K562 (cell line): ENCODE data around the gene CDKN2D. TPM values are rescaled to one million over a fixed set of nuclear protein-coding genes. Genes with fewer than 3 reads are reported as not detected.
"Not testable (repeated sequence)": the region's sequence is repeated elsewhere in the genome, so short reads cannot be mapped to it uniquely, and the experiment has no call there.

ENCODE experiments used
- ATAC-seq: fragments of 200-7000 bp; cut with Tn5 transposase; 3 replicates; pipeline ENCODE4 v1.9.1; 2020; ENCODE audit warnings: moderate library complexity
- BruUV-seq: library from RNA; stranded (reverse); fragments of 400-500 nt; replicated peaks from 2 replicates; lab custom pipeline; 2021; lab: Mats Ljungman, UMichigan
- CTCF ChIA-PET: fragments of 300-600 bp; formaldehyde crosslinking; extraction: SDS; loops from one replicate; lab custom pipeline; 2021; ENCODE audit warnings: low intra/inter-chr PET ratio; lab: Yijun Ruan, JAX
- POLR2A ChIA-PET: fragments of 300-600, 350-650 bp; sonication (Branson Sonifier 250); formaldehyde crosslinking; extraction: SDS; loops from one replicate; lab custom pipeline; 2021; ENCODE audit warnings: antibody characterized with exemption, inconsistent platforms; lab: Yijun Ruan, JAX
- DNase-seq, 4 experiments: peaks; one replicate each; pipeline versions ENCODE4 v3.0.0 to v3.0.0-alpha.2; 2011 to 2018; ENCODE audit warnings: low spot score in 3 of 4, mixed read lengths in 3 of 4; ENCODE audit errors: extremely low read depth in 1 of 4
- FAIRE-seq: peaks from 2 replicates; lab custom pipeline; 2011; peaks lifted over from hg19 to GRCh38; lab: Jason Lieb, UNC
- H2AFZ ChIP-seq: 2 replicates; pipeline ENCODE4 v1.6.0; 2011; ENCODE audit warnings: low read depth, low read length, control low read depth, inconsistent platforms
- H3K27ac ChIP-seq: fragments of 200-600 bp; 3 replicates; pipeline ENCODE4 v1.8.0; 2011; ENCODE audit warnings: low read depth, mild to moderate bottlenecking, control low read depth, inconsistent platforms, low read length, moderate library complexity, mixed read lengths; ENCODE audit errors: extremely low read depth
- H3K27me3 ChIP-seq, 2 experiments: fragments of 300-600 bp in 1 of 2; 2 replicates in 1 of 2; 3 replicates in 1 of 2; pipeline versions ENCODE4 v1.6.0 to v1.8.0; 2011; ENCODE audit warnings: inconsistent platforms in 2 of 2, low read length in 2 of 2, mild to moderate bottlenecking in 1 of 2, mixed read lengths in 1 of 2, moderate library complexity in 1 of 2; ENCODE audit not compliant: control insufficient read depth in 2 of 2, insufficient read depth in 2 of 2
- H3K36me3 ChIP-seq: fragments of 300-600 bp; 3 replicates; pipeline ENCODE4 v1.8.0; 2011; ENCODE audit warnings: mild to moderate bottlenecking, low read length, inconsistent platforms; ENCODE audit not compliant: control insufficient read depth, insufficient read depth
- H3K4me1 ChIP-seq, 2 experiments: fragments of 200-600 bp in 1 of 2; replicated peaks in 1 of 2; 2 replicates in 1 of 2; 3 replicates in 1 of 2; pipeline versions ENCODE4 v1.5.1 to v1.8.0; 2011; ENCODE audit warnings: inconsistent platforms in 2 of 2, low read length in 2 of 2, mild to moderate bottlenecking in 1 of 2, mixed read lengths in 1 of 2, moderate library complexity in 1 of 2; ENCODE audit not compliant: control insufficient read depth in 2 of 2, insufficient read depth in 2 of 2
- H3K4me2 ChIP-seq: 2 replicates; pipeline ENCODE4 v1.6.1; 2011; ENCODE audit warnings: low read length, control low read depth, inconsistent platforms, mixed read lengths; ENCODE audit not compliant: insufficient read depth
- H3K4me3 ChIP-seq: fragments of 200-600 bp; sonication (generic), shearing (Covaris generic); 2 replicates; pipeline ENCODE4 v1.5.1; 2016; ENCODE audit warnings: control low read depth, inconsistent platforms
- H3K79me2 ChIP-seq: fragments of 200-600 bp; 3 replicates; pipeline ENCODE4 v1.8.0; 2011; ENCODE audit warnings: low read length, inconsistent platforms; ENCODE audit not compliant: control insufficient read depth, insufficient read depth
- H3K9ac ChIP-seq, 2 experiments: 2 replicates each; pipeline versions ENCODE4 v1.6.0 to v1.6.1; 2011; ENCODE audit warnings: low read depth in 2 of 2, low read length in 2 of 2, control low read depth in 1 of 2, inconsistent platforms in 1 of 2, mild to moderate bottlenecking in 1 of 2, mixed read lengths in 1 of 2; ENCODE audit not compliant: insufficient read depth in 1 of 2
- H3K9me1 ChIP-seq: one replicate; pipeline ENCODE4 v1.6.0; 2011; ENCODE audit warnings: inconsistent platforms, mild to moderate bottlenecking, low read length, moderate library complexity; ENCODE audit not compliant: control insufficient read depth, insufficient read depth
- H3K9me3 ChIP-seq: replicated peaks from 2 replicates; pipeline ENCODE4 v1.5.1; 2011; ENCODE audit warnings: low read depth, low read length, inconsistent platforms; ENCODE audit not compliant: control insufficient read depth, insufficient read depth
- H4K20me1 ChIP-seq: replicated peaks from 2 replicates; pipeline ENCODE4 v1.6.1; 2011; ENCODE audit warnings: low read length, inconsistent platforms, mixed read lengths; ENCODE audit not compliant: control insufficient read depth, insufficient read depth
- RAD21 ChIP-seq, 2 experiments: fragments of 250-450 bp in 1 of 2; fragments of 450-650 bp in 1 of 2; sonication (Bioruptor Pico) in 1 of 2; formaldehyde crosslinking in 1 of 2; IDR thresholded peaks in 1 of 2; conservative IDR thresholded peaks in 1 of 2; 2 replicates each; pipeline versions ENCODE4 v1.4.0 to v1.8.0; 2020 to 2022; ENCODE audit warnings: mild to moderate bottlenecking in 2 of 2, moderate library complexity in 1 of 2
- WGBS: fragments of 100-300 bp; shearing (Covaris generic); methylation state at CpG from one replicate; pipeline ENCODE4 v1.1.6; 2016; ENCODE audit warnings: low coverage, mixed read lengths; ENCODE audit not compliant: insufficient coverage; ENCODE audit errors: missing lambda C conversion rate; 5-methylcytosine and 5-hydroxymethylcytosine counted together
- in situ Hi-C: fragments of 300-500 bp; cut with MboI; formaldehyde crosslinking; loops from 4 replicates; pipeline ENCODE4 v1.15.0; 2018; ENCODE audit warnings: inconsistent platforms, mixed read lengths
- intact Hi-C: fragments of 100-400 bp; cut with micrococcal nuclease; formaldehyde crosslinking; loops from 2 replicates; pipeline ENCODE4 v1.14.2; 2022
- polyA plus RNA-seq, 8 experiments: library from polyadenylated mRNA; depleted of rRNA in 4 of 8; stranded (reverse) in 5 of 8; unstranded in 3 of 8; fragments of >200 nt; fragmentation: Nextera tagmentation in 2 of 8; fragmentation: Illumina TruSeq in 1 of 8; extraction: Ambion mirVana in 2 of 8; extraction: Trizol in 1 of 8; gene quantifications; 2 replicates each; pipeline versions ENCODE4 v1.2.1 to v1.2.3, GENCODE V29; 2011 to 2014; ENCODE audit warnings: inconsistent platforms in 1 of 8, missing spikeins in 1 of 8
- total RNA-seq, 7 experiments: library from RNA; depleted of rRNA in 6 of 7; stranded (reverse); fragments of >200 nt in 6 of 7; fragmentation: Illumina TruSeq in 2 of 7; extraction: Trizol in 2 of 7; gene quantifications; 2 replicates each; pipeline versions ENCODE4 v1.2.1 to v1.2.3, GENCODE V29; 2011 to 2021; ENCODE audit warnings: low replicate concordance in 1 of 7
- TF ChIP-seq, protein P1 (sequence below): IDR thresholded peaks from 2 replicates; pipeline ENCODE4 v1.6.1; 2014; ENCODE audit warnings: antibody characterized with exemption

The CDKN2D gene
- total and polyA plus RNA-seq, 9 of the 15 experiments (the other 6 are each of a cell fraction or from before 2014, with no cell fraction given), result 0.41 to 8.2 (median 3.7) TPM

DNA sequence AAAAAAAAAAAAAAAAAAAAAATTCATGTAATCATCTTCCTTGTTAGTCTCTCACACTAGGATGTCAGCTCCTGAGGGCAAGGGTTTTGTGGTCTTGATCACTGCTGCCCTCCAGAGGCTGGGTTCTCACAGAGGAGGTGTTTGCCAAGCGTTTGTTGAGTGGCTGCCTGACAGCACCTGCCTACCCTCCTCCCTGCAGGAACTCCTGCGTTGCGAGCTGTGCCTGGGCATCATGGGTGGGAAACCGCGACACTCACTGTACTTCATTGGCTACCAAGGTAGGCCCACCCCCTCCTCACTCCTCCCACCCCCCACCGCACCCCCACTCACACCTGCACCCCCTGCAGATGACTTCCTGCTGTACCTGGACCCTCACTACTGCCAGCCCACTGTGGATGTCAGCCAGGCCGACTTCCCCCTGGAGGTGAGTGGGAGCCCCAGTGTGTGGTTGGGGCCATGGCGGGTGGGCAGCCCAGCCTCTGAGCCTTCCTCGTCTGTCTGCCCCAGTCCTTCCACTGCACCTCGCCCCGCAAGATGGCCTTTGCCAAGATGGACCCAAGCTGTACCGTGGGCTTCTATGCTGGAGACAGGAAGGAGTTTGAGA lies 17.0 kb downstream of the CDKN2D start (continued):
- TF ChIP-seq, protein P1, sequence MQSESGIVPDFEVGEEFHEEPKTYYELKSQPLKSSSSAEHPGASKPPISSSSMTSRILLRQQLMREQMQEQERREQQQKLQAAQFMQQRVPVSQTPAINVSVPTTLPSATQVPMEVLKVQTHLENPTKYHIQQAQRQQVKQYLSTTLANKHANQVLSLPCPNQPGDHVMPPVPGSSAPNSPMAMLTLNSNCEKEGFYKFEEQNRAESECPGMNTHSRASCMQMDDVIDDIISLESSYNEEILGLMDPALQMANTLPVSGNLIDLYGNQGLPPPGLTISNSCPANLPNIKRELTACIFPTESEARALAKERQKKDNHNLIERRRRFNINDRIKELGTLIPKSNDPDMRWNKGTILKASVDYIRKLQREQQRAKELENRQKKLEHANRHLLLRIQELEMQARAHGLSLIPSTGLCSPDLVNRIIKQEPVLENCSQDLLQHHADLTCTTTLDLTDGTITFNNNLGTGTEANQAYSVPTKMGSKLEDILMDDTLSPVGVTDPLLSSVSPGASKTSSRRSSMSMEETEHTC, result no peak
- peak in 1 of 2 experiments; percentile 27; a peak in 2 of 4 replicates for TF ChIP-seq RAD21 (CRISPR knock-in tag; conservative IDR thresholded peaks at IDR 0.05 in 1 of 2, IDR thresholded peaks at IDR 0.05 in 1 of 2)

DNA sequence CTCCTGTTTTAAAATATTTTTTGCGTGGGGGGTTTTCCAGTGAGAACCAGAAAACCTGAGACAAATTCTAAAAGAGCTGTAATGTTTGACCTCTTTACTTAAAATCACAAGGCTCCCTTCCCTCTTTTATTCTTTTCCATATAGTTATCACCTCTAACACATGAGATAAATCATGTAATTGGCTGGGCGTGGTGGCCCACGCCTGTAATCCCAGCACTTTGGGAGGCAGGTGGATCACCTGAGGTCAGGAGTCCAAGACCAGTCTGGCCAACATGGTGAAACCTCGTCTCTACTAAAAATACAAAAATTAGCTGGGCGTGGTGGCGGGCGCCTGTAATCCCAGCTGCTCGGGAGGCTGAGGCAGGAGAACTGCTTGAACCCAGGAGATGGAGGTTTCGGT lies 17.8 kb downstream of the CDKN2D start:
- H3K9me3 ChIP-seq, ATAC-seq, POLR2A ChIA-PET, H3K4me3 ChIP-seq, H3K9me1 ChIP-seq, H3K27me3 ChIP-seq, H3K79me2 ChIP-seq, H2AFZ ChIP-seq, H3K9ac ChIP-seq, H3K27ac ChIP-seq, in situ Hi-C loops, BruUV-seq, DNase-seq, intact Hi-C loops, FAIRE-seq, H3K4me2 ChIP-seq: not testable (repeated sequence)
- WGBS, result 95% methylated on average over 6 of the region's 9 CpGs
- CTCF ChIA-PET, result interaction anchor here (0.6 kb wide), 1 partner anchor 10 kb away, joined by 3 read pairs; no protein-coding TSS in a partner anchor
- peaks cover 86% of the 10 kb centered on the region for H3K36me3 ChIP-seq
- peaks cover 12% of the 10 kb centered on the region for H4K20me1 ChIP-seq
- peaks cover 0 to 27% of the 10 kb centered on the region in 2 experiments; a peak in 2 of 5 replicates for H3K4me1 ChIP-seq
